ENCODE measurements around the gene TSPOAP1.
"Not testable (repeated sequence)": the region's sequence is repeated elsewhere in the genome, so short reads cannot be mapped to it uniquely, and the experiment has no call there.

TSPOAP1 gene

GRCh38 chr17:58341136-58341860 is 12.7 kb upstream of the TSPOAP1 start:
- not testable (repeated sequence) for DNase-seq (ENCODE audit: low read depth, low spot score)

GRCh38 chr17:58340405-58340876 is 11.8 kb upstream of the TSPOAP1 start:
- DNase-seq (ENCODE audit: low read depth, low spot score), result no peak

- no peak for DNase-seq (ENCODE audit: low read depth, low spot score)
Observed at GRCh38 chr17:58339755-58340404, 11.3 kb upstream of the TSPOAP1 start.

DNA sequence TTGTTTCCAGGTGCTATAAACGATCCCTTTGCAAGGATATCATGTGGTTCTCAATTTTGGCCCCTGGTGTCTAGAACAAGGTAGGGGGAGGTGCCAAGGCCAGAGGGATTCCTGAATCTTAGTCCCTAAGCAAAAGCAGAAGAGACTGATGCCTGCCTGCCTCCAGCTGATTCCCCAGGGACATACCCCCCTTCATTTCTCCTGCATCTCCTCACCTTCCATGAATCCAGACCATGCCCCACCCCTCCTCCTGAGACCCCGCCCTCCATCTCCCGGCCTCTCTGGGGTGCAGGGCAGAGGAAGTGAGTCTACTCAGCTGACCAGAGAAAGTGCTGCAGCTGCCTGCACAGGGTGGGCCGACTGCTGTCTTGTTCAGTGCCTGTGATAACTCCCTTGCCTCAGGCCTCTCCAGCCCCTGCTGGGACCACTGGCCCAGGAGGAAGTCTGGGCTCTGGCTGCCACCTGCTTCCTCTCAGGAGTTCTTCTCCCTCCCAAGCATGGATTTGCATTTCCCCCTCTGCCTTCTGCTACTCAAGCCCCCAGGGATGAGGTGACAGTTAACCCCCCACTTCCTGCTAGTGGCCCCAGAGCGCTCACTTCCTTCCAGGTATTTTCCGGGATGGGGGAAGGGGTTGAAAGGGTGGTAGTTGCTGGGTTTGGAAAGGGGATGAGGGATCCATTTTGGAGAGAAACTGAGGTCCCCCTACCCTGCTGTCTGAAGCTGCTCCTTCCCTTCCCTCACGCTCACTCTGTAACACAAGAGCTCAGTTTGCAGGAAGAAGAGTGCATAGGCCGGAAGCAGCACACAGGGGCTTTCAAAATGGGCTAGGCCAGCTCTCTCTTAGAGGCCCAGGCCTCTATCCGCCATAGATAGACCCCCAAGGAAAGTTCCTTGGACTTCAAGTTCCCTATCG is 10.5 kb upstream of the TSPOAP1 start:
- DNase-seq (ENCODE audit: low read depth, low spot score), result no peak

GRCh38 chr17:58338454-58338840 is 9.9 kb upstream of the TSPOAP1 start:
- DNase-seq (ENCODE audit: low read depth, low spot score), result no peak

- DNase-seq (ENCODE audit: low read depth, low spot score), result no peak
Observed at GRCh38 chr17:58337600-58338453, 9.2 kb upstream of the TSPOAP1 start.

DNA sequence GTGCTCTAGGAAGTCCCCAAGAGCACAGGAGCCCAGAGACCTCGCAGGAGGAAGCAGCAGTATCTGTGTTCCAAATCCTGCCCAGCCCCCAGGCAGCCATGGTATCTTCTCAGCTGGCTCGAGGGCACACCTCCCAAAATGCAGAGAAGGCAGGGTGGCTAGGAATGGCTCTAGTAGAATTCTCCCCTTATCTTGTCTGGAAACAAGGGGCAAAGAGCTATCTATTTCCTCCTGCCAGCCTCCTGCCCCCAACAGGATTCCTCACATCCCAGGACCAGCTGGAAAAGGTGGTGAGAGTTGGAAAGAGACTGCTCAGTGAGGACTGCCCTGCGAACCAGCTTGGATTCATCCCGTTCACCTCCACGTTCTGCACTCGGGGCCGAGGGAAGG is 8.6 kb upstream of the TSPOAP1 start:
- no peak for DNase-seq (ENCODE audit: low read depth, low spot score)

DNA sequence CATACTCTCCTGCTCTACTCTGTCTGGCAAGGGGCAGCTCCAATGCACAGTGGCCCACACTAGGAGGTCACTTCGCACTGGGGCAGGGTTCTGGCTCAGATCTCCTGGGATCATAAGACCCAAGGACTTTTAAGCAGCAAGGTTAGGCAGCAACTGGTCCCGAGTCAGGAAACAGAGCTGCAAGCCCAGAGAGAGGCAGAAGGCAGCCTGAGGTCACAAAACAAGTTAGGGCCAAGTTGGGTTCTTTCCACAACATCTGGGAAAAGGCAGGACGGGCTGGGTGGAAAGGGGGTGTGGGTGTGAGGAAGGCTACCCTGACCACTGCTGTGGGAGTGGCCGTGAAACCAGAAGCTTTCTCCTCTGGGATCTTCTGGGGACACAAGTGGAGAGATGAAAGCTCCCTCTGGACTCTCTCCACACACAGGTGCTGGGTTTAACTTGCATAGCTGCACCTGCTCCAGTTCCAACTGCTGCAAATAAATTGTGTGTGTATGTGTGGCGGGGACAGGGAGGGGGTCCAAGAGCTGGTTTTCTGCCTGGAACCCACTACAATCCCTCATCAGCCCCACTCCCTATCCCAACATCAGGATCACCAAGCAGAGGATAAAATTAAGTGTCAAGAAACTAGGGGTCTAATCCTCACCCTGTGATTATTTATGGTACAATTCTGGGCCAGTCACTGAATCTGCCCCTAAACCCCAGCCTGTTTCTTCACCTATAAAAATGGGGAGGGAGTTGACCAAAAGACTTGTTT is 8.0 kb upstream of the TSPOAP1 start:
- no peak for DNase-seq (ENCODE audit: low read depth, low spot score)

DNA sequence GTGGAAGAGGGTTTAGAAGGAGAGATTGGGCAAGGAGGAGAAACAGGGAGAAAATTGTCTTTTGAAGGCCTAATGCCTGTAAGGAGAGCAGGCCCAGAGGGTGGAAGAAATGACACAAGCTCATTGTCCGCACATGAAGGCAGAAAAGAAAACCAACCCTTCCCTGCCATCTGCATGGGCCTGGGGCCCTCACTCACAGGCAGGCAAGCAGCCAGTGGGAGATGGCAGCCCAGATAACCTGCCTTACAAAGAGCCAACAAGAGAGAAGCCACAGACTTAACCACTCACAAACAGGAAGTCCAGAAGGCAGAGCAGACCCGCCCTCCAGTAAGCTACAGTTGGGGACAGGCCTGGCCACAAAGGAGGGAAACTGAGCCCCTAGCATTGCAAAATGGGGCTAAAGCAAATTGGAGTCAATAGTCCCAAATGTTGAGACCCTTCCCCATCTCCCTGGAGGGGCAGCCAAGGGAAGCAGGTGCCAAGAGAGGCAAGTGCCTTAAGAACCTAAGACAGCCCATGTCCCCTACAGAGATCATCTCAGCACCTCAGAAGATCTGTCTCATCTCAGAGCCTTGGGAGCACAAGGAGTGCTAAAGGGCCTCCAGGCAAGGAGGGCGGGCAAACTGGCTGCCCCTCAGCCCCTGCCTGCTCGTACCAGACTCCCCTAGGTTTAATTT is 7.3 kb upstream of the TSPOAP1 start:
- DNase-seq (ENCODE audit: low read depth, low spot score), result no peak

DNA sequence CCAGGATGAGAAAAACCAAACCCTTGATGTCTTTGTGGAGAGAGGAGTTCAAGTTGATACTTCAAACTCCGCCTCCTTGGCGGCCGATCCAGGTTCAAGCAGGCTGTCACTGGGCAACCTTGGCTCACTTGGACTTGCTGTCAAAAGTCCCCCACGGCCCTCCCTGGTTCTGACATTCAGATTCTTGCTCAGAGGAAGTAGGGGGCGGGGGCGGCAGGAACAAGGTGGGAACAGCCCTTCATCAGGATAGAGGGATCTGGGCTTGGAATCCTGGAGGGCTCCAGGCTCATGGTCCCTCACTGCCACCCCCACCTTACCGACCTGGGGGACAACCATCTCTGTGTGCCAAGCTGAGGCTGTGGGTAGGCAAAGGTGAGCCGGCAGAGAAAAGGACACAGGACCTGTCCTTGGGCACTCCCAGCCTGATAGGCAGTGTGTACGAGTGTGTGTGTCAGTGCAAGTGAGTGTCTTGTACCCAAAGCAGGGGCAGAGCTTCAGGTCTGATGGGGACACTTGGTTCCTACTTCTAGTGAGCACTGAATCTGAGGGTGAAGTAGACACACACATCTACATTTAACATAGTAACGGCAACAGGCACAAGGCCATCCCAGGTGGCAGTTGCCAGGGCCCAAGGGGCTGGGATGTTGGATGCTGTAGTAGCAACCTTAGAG is 6.6 kb upstream of the TSPOAP1 start:
- DNase-seq (ENCODE audit: low read depth, low spot score), result no peak

DNA sequence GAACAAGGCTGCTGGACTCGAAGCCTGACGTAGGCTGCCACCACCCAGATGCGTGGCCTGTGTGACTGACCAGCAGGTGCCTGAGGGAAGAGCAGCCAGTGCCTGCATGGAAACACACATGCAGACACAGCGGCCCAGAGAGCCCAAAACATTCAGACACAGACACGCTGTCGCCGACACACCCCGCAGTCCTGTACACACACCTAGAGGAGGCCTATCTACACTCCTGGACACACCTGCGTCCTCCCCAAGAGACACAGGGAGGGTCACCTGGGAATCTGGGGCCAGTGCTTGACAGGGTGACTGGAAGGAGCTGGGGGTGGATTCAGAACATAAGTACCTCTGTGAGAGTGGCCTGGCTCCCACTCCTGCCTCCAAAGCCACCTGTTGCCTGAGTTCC is 6.1 kb upstream of the TSPOAP1 start:
- no peak for DNase-seq (ENCODE audit: low read depth, low spot score)

DNA sequence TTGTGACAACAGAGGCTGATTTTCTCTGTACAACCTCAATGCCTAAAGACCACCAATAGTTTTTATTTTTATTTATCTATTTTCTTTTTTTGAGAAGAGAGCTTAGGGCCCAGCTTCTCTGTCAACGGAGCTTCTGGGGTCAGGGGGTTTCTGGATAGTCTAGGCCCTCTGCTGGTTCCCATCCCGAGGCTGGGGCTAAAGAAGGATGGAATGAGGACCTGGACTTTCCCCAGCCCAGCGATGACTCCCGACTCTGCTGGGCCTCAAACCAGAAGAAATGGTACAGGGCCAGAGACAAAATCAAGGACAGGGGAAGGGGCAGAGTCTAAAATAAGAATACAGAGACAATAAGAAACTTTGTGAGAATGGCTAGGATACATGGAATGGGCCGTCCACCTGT is 5.7 kb upstream of the TSPOAP1 start:
- DNase-seq (ENCODE audit: low read depth, low spot score), result no peak

DNA sequence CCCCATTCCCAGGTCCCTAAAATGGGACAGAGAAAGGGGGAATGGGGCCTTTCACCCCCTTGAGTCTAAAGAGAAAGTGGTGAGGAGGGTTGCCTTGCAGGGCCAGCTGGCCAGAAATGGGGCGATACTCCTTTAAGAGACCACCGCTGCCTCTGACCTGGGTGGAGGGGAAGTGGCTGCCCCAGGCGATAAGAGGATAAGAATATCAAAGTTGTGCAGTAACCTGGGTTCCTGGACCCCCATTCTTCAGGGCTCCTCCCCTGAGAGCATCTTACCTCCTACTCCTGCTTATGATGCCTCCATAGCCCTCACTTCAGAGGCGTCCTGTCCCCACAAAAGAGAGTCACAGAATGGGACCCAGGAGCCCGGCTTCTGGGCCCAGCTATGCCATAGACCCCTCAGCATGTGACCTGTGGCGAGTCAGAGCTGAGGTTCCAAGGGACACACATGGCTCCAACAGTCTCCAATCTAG is 5.2 kb upstream of the TSPOAP1 start:
- DNase-seq (ENCODE audit: low read depth, low spot score), result no peak

GRCh38 chr17:58332778-58333735 is 4.5 kb upstream of the TSPOAP1 start:
- no peak for DNase-seq (ENCODE audit: low read depth, low spot score)

DNA sequence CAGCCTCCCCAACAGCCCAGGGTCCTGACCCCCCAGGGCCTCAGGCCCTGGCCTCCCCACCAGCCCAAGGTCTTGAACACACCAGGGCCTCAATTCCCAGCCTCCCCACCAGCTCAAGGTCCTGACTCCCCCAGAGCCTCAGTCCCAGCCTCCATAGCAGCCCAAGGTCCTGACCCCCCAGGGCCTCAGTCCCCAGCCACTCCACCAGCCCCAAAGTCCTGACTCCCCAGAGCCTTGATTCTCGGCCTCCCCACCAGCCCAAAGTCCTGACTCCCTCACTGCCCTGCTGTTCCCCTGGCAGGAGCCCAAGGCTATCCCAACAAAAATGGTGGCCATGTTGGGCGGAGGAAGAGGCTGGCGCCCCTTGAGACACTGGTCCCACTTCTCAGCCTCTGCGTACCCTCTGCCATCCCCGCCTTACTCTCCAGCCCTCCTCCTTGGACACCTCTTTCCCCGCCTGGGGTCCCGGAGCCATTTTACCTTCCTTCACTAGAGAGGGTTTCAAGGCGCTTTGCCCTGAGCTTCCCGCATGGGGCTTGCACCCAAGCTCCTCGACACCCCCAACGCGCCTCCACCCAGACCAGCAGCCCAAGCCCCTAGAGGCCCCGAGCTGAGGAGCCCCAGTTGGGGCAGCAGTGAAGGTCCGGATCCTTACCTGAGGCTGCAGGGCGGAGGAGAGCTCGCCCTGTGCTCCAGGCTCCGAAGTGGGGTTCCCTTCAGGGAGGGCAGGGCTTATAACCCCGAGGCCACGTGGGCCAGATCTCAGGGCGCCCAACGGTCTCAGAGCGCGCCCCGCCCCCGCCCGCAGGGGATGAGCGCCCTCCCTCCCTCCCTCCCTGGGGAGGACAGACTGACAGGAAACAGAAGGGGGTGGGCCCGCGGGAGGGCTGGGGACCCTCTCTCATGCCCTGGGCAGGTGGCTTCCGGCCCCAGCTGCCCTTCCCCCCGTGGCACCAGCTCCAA is 3.5 kb upstream of the TSPOAP1 start:
- DNase-seq (ENCODE audit: low read depth, low spot score), result no peak

DNA sequence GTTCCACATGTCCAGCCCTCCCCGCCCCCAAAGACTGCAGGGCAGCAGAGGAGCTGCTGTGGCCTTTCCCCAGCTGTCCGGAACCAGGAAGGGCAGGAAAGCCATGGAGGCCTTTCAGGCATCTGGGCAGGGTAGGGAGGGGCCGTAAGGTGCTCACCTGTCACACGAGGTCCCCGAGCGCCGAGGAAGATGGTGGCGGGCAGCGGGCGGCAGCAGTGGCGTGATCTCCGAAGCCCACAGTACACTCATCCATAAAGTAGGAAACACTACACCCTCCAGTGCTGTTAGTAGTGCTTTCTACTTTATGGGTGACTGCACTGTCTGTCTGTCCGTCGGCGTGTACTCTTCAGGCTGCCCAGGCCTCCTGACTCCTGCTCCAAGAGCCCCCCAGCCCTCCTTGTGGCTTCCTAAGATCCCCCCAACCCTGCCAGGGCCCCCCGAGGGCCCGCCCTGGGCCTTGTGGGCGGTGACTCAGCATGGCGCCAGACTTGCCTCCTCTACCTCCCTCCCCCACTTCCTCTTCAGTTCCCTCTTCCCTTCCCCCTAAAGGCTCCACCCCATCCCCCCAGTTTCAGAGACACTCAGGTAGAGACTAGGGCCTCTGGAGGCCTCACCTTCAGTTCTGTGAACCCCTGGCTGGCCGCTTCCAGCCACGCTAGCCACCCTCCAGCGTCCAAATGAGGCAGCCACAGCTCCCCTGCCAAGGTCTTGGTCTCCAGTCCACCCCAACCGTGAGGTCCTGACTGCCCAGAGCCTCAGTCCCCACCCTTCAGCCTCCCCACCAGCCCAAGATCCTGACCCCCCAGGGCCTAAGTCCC is 2.6 kb upstream of the TSPOAP1 start:
- no peak for DNase-seq (ENCODE audit: low read depth, low spot score)
